HG03575 (cell line): ENCODE measurements around the gene MED1.
"Not testable (repeated sequence)": the region's sequence is repeated elsewhere in the genome, so short reads cannot be mapped to it uniquely, and the experiment has no call there.

ENCODE experiments used
- ATAC-seq: cut with Tn5 transposase; IDR thresholded peaks from one replicate; pipeline ENCODE4 v1.9.1; 2021; ENCODE audit not compliant: unreplicated experiment, insufficient number of reproducible peaks, low FRiP score; ENCODE audit errors: extremely low read depth

The MED1 gene

DNA sequence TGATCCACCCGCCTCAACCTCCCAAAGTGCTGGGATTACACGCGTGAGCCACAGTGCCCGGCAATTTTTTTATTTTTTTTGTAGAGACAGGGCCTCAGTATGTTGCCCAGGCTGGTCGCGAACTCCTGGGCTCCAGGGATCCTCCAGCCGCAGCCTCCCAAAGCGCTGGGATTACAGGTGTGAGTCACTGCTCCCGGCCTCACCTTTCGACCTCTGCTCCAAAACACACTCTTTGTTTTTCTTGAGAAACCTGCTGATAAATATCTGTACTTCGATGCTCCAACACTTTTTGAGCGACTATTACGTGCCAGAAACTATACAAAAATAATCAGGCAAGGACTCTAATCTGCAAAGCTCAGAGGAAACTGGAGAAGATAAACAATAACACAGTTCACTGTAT, 1.0 kb downstream of the MED1 start:
- no peak for ATAC-seq

DNA sequence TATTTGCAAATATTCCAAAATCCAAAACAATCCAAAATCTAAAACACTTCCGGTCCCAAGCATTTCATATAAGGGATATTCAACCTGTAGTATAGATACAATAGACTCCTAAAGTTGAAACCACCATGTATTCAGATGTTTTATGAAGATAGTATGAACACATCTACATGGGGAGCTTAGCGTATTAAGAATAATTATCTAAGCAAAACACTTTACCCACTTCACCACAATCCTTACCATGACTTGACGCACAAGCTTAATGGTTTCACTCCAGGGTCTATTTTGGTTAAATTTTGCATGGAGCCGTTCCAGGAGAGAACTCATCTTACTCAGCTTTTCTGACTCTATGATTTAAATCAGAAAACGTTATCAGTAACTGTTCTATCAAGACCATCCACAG, 3.5 kb downstream of the MED1 start:
- ATAC-seq, result no peak

- ATAC-seq, result no peak
Measured at GRCh38 chr17:39443326-39443725, 7.7 kb downstream of the MED1 start.

GRCh38 chr17:39439868-39440267, 11.2 kb downstream of the MED1 start:
- ATAC-seq, result not testable (repeated sequence)

GRCh38 chr17:39429600-39429999, 21.5 kb downstream of the MED1 start:
- no peak for ATAC-seq

- no peak for ATAC-seq
Measured at GRCh38 chr17:39416141-39416540, 34.9 kb downstream of the MED1 start.

DNA sequence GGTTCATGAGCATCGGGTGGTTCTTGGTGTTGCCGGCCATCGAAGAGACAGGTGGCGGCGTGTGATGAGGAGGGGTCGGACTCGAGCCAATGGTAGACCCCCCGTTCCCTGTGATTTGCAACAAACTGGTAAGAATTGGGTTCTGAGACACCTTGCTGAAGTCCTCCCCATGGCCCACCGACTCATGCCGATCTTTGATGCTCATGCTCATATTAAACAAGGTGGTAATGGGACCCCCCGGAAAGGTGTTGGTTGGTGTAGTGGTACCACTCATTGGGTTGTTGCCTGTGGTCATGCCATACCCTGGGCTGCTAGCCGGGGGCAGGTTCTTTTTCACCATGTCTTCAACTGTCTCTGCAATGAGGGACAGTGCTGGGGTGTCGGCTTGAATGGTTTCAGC, 40.8 kb downstream of the MED1 start:
- ATAC-seq, result no peak

DNA sequence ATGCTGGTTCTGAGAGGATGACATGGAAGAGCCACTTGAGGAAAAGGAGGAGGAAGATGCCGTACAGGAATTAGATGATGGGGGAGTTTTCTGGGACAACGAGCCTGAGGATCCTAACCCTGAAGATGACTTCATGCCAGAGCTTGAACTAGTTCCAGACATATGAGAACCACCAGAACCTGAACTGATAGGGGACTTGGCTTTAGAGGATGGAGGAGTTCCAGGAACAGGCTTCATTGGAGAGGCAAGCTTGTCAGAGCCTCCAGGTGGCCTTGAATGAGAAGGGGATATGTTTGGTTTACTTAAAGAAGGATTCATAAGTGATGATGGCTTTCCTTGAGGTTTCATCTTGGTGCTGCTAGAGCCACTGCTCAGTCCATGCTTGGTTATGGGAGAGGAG, 42.7 kb downstream of the MED1 start:
- no peak for ATAC-seq

DNA sequence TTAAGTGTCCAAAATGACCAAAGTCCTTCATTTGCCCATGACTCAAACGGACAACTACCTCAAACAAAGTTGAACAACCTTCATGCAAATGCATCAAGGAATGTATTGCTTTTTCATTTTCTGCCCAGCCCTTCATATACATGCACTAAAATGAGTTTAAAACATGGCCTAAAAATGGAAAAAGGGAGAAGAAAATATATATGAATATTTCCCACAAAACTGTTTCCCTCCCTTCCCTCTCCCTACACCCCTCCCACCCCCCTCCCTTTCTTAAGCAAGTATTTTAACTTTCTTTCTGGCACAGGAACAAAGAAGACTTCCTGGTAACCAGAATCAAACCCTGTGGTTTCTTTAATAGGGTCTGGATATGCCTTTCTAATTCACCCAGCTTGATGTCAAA, 44.1 kb downstream of the MED1 start:
- no peak for ATAC-seq

DNA sequence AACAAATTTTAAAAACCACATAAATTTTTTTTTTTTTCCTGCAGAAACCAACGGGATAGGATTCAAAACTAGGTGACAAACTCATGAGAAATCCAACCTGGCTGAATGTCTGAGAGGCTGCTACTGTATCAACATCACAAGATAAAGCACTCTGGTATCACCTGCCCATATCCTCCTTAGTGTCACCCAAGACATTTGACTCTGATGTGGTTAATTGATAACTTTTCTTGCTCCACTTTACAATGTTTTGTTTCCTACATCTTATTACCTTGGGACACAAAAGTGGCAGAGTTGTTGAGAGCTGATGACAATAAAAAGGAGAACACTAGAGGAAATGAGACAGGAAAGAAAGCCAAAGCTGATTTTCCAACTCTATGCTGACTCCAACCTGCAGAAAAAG, 45.6 kb downstream of the MED1 start:
- no peak for ATAC-seq

DNA sequence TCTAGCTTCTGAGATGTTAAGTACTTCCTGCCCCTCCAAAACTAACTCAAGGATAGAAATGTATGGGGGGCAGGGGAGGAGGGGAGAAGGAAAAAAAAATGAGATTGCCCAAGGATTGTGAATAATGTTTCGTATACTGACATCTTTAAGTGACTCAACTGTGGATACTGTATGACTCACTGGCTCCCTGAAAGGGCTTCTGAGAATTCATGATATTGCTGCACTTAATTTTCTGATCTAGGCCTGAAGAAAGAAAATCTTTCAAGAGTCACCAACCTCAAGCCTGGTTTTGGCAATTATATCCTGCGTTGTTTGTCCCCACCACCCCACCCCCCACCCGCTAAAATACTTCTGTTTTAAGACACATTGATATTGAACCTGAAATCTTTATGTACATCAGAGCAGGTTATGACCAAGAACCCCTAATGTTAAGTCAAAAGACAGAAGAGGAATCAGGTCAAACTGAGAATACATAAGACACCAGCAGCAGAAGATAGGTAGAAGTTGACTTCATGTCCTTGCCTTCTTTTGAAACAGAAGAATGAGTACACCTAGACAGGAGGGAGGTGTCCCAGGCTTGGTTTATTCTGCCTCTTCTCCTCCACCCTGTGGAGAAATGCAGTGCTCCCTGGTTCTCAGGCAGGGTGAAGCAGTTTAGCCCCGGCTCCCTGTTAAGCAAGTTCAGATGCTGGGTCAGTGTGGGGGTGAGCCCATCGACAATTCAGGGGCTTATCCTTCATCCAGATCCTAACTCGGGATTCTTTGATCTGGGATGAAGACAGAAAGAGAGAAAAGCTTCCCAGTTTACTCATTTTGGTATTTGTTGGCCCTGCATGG, 46.3 kb downstream of the MED1 start:
- no peak for ATAC-seq

- ATAC-seq, result no peak
Measured at GRCh38 chr17:39402890-39403605, 48.0 kb downstream of the MED1 start.

- ATAC-seq, result no peak
Measured at GRCh38 chr17:39402244-39402889, 48.7 kb downstream of the MED1 start.

DNA sequence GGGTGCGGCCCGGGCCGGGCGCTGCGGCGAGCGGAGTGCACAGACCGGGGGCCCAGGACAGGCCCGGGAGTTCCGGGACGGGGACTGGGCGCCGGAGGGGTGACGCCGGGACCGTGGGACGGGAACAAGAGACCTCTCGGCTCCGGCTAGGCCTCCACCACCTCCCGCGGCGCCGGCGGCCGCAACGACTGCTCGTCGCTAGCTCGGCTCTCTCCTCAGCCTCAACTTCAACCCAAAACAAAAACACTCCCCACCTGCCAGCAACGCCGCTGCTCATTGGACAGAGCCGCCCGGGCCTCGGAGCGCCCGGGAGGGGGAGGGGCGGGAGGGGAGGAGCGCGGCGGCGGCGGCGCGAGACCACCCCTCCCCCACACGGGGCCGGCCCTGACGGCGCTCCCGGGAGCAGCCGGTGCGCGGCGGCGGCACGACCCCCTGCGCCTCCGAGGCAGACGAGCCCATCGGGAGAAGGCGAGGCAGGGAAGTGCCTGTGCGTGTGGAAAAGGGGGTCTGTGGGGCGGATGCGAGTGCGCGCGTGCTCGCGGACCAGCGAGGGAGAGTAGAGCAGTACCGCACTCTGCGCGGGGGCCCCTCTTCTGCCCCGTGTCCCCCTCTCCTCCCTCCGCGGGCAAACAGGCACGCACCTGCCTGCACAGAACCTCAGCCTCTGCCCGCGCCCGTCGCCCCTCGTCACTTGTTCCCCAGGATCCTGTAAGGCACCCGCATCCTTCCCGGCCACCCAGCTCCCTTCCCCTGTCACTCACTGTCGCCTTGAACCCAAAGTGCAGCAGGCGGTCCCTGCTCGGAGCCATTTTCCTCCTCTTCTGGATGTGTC, 49.4 kb downstream of the MED1 start, which contains the start of gene FBXL20:
Gene FBXL20, minus strand, starts transcription at position 215 of the 832 bp plus-strand sequence. CDS start 224 bp downstream, outside the sequence.
- no peak for ATAC-seq

DNA sequence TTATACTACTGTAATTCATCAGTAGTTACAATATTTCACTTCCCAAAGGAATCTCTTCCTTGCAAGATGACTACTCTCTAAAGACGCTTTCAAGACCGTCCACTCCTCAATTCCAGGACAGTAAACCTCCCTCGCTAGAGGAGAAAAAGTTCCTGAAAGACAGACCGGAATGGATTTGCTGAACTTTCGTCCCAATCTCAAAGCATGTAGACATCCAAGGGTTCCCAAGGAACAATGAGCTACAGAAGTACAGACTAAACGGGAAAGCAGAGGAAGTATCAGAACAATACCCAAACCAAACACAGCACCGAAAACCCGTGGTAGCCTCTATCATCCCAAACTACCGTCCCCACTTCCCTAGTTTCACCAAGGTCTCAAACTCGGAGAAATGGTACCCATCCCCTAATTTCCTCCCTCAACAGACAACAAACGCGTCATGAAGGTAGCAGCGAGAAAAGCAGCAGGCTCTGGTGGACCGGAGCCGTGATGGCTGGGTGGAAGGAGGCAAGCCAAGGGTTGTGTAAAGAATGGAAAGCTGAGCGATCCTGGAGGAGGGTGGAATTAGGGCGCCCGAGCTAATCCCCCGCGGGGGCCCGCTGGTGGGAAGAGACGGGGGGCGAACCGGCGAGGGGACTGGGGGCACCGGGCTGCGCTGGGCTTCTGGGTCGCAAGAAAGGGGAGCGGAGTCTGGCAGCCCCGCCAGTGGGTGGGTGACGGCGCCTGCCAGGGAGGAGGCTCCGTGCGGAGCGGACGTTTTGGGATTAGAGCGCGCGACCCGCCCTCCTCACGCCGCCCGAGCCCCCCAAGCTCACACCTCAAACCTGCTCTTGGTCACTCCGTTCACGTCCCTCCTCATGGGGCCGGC, 50.3 kb downstream of the MED1 start:
- no peak for ATAC-seq

- no peak for ATAC-seq
Measured at GRCh38 chr17:39399791-39400190, 51.3 kb downstream of the MED1 start.

DNA sequence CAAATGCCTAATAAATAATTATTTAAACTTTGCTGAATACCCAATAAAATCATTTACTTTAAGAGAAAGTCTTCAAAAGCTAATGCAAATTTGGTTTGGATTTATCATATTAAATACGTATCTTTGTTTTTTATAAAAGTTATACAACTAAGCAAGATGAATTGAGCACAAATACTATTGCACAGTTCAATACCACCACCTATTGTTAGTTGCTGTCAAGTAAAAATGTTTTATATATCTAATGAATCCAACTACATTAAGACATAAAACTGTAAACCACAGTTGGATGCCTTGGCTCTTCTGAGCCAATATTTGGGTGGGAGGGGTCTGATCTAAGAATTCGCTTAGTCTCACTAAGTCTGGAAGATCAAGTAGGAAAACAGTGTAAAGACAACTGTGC, 57.3 kb downstream of the MED1 start:
- no peak for ATAC-seq

- ATAC-seq, result no peak
Measured at GRCh38 chr17:39391448-39391847, 59.6 kb downstream of the MED1 start.
